ENCODE measurements around the gene TBCD.

- no peak for TF ChIP-seq CTCF (IDR thresholded peaks at IDR 0.05)
- TF ChIP-seq FOXJ3 (CRISPR knock-in tag; IDR thresholded peaks at IDR 0.05; ENCODE audit: borderline replicate concordance), result no peak
- no peak for TF ChIP-seq ATF3 (CRISPR knock-in tag; conservative IDR thresholded peaks at IDR 0.05)
- TF ChIP-seq MXD4 (CRISPR knock-in tag; IDR thresholded peaks at IDR 0.05; ENCODE audit: borderline replicate concordance), result no peak
- no peak for TF ChIP-seq ZNF263 (CRISPR knock-in tag; IDR thresholded peaks at IDR 0.05; ENCODE audit: low read depth)
- TF ChIP-seq USF2 (CRISPR knock-in tag; IDR thresholded peaks at IDR 0.05), result no peak
- TF ChIP-seq SMAD4 (CRISPR knock-in tag; IDR thresholded peaks at IDR 0.05), result no peak
- no peak for TF ChIP-seq FOXP1 (CRISPR knock-in tag; IDR thresholded peaks at IDR 0.05; ENCODE audit: borderline replicate concordance)
- TF ChIP-seq ZNF232 (CRISPR knock-in tag; IDR thresholded peaks at IDR 0.05), result no peak
- no peak for TF ChIP-seq NR3C1 (CRISPR knock-in tag; conservative IDR thresholded peaks at IDR 0.05; ENCODE audit: low read depth)
- no peak for TF ChIP-seq ESRRA (CRISPR knock-in tag; IDR thresholded peaks at IDR 0.05; ENCODE audit: borderline replicate concordance)
- TF ChIP-seq USF1 (CRISPR knock-in tag; IDR thresholded peaks at IDR 0.05), result no peak
- TF ChIP-seq MAX (CRISPR knock-in tag; IDR thresholded peaks at IDR 0.05), result no peak
- no peak for TF ChIP-seq ZNF512 (CRISPR knock-in tag; IDR thresholded peaks at IDR 0.05; ENCODE audit: borderline replicate concordance)
Observed at GRCh38 chr17:82984751-82985427, 233.0 kb downstream of the TBCD start.
